OCI-LY1 (cell line): Measurements from ENCODE around the gene CCDC40.

Experiments
- H2AFZ ChIP-seq: fragments of 200-600 bp; sonication (generic), shearing (Covaris generic); 2 replicates; pipeline ENCODE4 v1.6.0; 2014; ENCODE audit warnings: antibody characterized with exemption, mild to moderate bottlenecking, low read length
- H3F3A ChIP-seq: fragments of 200-600 bp; sonication (generic), shearing (Covaris generic); 2 replicates; pipeline ENCODE4 v1.6.0; 2014; ENCODE audit warnings: mild to moderate bottlenecking, antibody characterized with exemption, low read length, moderate library complexity; ENCODE audit not compliant: insufficient read depth
- H3K27ac ChIP-seq: fragments of 200-600 bp; sonication (generic); 2 replicates; pipeline ENCODE4 v1.5.1; 2014; ENCODE audit warnings: low read length, mixed run types, mild to moderate bottlenecking, low read depth; ENCODE audit not compliant: poor library complexity, severe bottlenecking
- H3K27me3 ChIP-seq: fragments of 200-600 bp; sonication (generic); 2 replicates; pipeline ENCODE4 v1.6.0; 2014; ENCODE audit warnings: antibody characterized with exemption, mild to moderate bottlenecking, low read length, moderate library complexity; ENCODE audit not compliant: insufficient read depth
- H3K36me3 ChIP-seq: fragments of 200-600 bp; sonication (generic); 2 replicates; pipeline ENCODE4 v1.6.1; 2014; ENCODE audit warnings: mild to moderate bottlenecking, antibody characterized with exemption, low read length, moderate library complexity, mixed read lengths; ENCODE audit not compliant: insufficient read depth
- H3K4me1 ChIP-seq: fragments of 200-600 bp; sonication (generic); 2 replicates; pipeline ENCODE4 v1.5.1; 2014; ENCODE audit warnings: mild to moderate bottlenecking, low read length, moderate library complexity; ENCODE audit not compliant: insufficient read depth, severe bottlenecking
- H3K4me2 ChIP-seq: fragments of 200-600 bp; sonication (generic), shearing (Covaris generic); 2 replicates; pipeline ENCODE4 v1.6.1; 2014; ENCODE audit warnings: low read length
- H3K4me3 ChIP-seq: fragments of 200-600 bp; sonication (generic); 2 replicates; pipeline ENCODE4 v1.5.1; 2014; ENCODE audit warnings: low read length, low read depth, mild to moderate bottlenecking, mixed read lengths; ENCODE audit not compliant: poor library complexity, severe bottlenecking
- H3K79me2 ChIP-seq: fragments of 200-600 bp; shearing (Covaris generic); 2 replicates; pipeline ENCODE4 v1.6.1; 2016; ENCODE audit warnings: mixed run types, low read length, mixed read lengths; ENCODE audit not compliant: insufficient read depth
- H3K9ac ChIP-seq: fragments of 200-600 bp; sonication (generic), shearing (Covaris generic); 2 replicates; pipeline ENCODE4 v1.6.1; 2014; ENCODE audit warnings: mild to moderate bottlenecking, low read length, mixed read lengths
- H3K9me2 ChIP-seq: fragments of 200-600 bp; sonication (generic), shearing (Covaris generic); 2 replicates; pipeline ENCODE4 v1.6.1; 2014; ENCODE audit warnings: low read depth, mild to moderate bottlenecking, low read length, mixed read lengths
- H3K9me3 ChIP-seq: fragments of 200-600 bp; shearing (Covaris generic); 2 replicates; pipeline ENCODE4 v1.6.1; 2014; ENCODE audit warnings: low read length, mixed read lengths
- H4K20me1 ChIP-seq: fragments of 200-600 bp; sonication (generic), shearing (Covaris generic); 2 replicates; pipeline ENCODE4 v1.6.0; 2016; ENCODE audit warnings: mild to moderate bottlenecking, low read length; ENCODE audit not compliant: insufficient read depth
- CTCF ChIP-seq: fragments of 200-600 bp; sonication (generic), shearing (Covaris generic); IDR thresholded peaks from 2 replicates; pipeline ENCODE4 v1.5.1; 2017; ENCODE audit warnings: mild to moderate bottlenecking, antibody characterized with exemption, low read length, moderate library complexity, mixed read lengths
- EZH2 ChIP-seq: fragments of 200-600 bp; sonication (generic), shearing (Covaris generic); IDR thresholded peaks from 2 replicates; pipeline ENCODE4 v1.8.0; 2017; ENCODE audit warnings: borderline replicate concordance, mixed run types, mild to moderate bottlenecking, antibody characterized with exemption, low read length, moderate library complexity, mixed read lengths

Gene CCDC40

GRCh38 chr17:80132906-80133625 lies 96.6 kb downstream of the CCDC40 start:
- Histone ChIP-seq H3K4me3 (no peak overlapping the region), H3K27me3 (no peaks in the 10 kb centered on the region), H3K9me3 (no peaks in the 10 kb centered on the region), H3K27ac (no peak overlapping the region), H3F3A (no peaks in the 10 kb centered on the region), H3K79me2 (no peaks in the 10 kb centered on the region), H2AFZ (no peak overlapping the region), H4K20me1 (no peaks in the 10 kb centered on the region), H3K4me2 (no peak overlapping the region), H3K9ac (no peak overlapping the region), H3K9me2 (no peaks in the 10 kb centered on the region), H3K4me1 (no peaks in the 10 kb centered on the region), H3K36me3 (peaks cover 55% of the 10 kb centered on the region)
- TF ChIP-seq EZH2 (no peak), CTCF (no peak)

GRCh38 chr17:80133626-80133970 lies 97.2 kb downstream of the CCDC40 start:
- no peak overlapping the region for H3K27ac ChIP-seq
- H2AFZ ChIP-seq: no peak overlapping the region
- H3K9me3 ChIP-seq: no peaks in the 10 kb centered on the region
- no peaks in the 10 kb centered on the region for H3K4me1 ChIP-seq
- H3K9me2 ChIP-seq: no peaks in the 10 kb centered on the region
- no peaks in the 10 kb centered on the region for H4K20me1 ChIP-seq
- no peaks in the 10 kb centered on the region for H3K79me2 ChIP-seq
- no peak overlapping the region for H3K4me2 ChIP-seq
- H3K4me3 ChIP-seq: no peak overlapping the region
- no peaks in the 10 kb centered on the region for H3K27me3 ChIP-seq
- peaks cover 61% of the 10 kb centered on the region for H3K36me3 ChIP-seq
- H3F3A ChIP-seq: no peaks in the 10 kb centered on the region
- TF ChIP-seq EZH2 (no peak), CTCF (no peak)
- no peak overlapping the region for H3K9ac ChIP-seq

- Histone ChIP-seq H3K4me2 (no peak overlapping the region), H3K9me2 (no peaks in the 10 kb centered on the region), H3F3A (no peaks in the 10 kb centered on the region), H3K79me2 (no peaks in the 10 kb centered on the region), H3K4me3 (no peak overlapping the region), H3K4me1 (no peaks in the 10 kb centered on the region), H3K9me3 (no peaks in the 10 kb centered on the region), H4K20me1 (no peaks in the 10 kb centered on the region), H3K36me3 (peaks cover 96% of the 10 kb centered on the region), H2AFZ (no peak overlapping the region), H3K27ac (no peak overlapping the region), H3K27me3 (no peaks in the 10 kb centered on the region), H3K9ac (no peak overlapping the region)
- TF ChIP-seq CTCF: no peak
- no peak for TF ChIP-seq EZH2
Observed at GRCh38 chr17:80137131-80137530, 100.7 kb downstream of the CCDC40 start.
